T-helper 2 cell treated with Interferon-gamma antibody and Interleukin-4, amounts not matched to agents 100 ng/mL and 5 ng/mL, for 36 hours (primary cell): Measurements from ENCODE around the gene TNFAIP8L1. TPM values are rescaled to one million over a fixed set of nuclear protein-coding genes. Genes with fewer than 3 reads are reported as not detected.

Experiments
- intact Hi-C: fragments of 100-400 bp; cut with micrococcal nuclease; formaldehyde crosslinking; loops from one replicate; pipeline ENCODE4 v1.15.1; 2023
- total RNA-seq: library from RNA; stranded (reverse); gene quantifications from 2 replicates; pipeline ENCODE4 v1.2.3, GENCODE V29; 2022

TNFAIP8L1 gene
- total RNA-seq, 1 donor from 2014 or later, result 16.5 TPM

DNA sequence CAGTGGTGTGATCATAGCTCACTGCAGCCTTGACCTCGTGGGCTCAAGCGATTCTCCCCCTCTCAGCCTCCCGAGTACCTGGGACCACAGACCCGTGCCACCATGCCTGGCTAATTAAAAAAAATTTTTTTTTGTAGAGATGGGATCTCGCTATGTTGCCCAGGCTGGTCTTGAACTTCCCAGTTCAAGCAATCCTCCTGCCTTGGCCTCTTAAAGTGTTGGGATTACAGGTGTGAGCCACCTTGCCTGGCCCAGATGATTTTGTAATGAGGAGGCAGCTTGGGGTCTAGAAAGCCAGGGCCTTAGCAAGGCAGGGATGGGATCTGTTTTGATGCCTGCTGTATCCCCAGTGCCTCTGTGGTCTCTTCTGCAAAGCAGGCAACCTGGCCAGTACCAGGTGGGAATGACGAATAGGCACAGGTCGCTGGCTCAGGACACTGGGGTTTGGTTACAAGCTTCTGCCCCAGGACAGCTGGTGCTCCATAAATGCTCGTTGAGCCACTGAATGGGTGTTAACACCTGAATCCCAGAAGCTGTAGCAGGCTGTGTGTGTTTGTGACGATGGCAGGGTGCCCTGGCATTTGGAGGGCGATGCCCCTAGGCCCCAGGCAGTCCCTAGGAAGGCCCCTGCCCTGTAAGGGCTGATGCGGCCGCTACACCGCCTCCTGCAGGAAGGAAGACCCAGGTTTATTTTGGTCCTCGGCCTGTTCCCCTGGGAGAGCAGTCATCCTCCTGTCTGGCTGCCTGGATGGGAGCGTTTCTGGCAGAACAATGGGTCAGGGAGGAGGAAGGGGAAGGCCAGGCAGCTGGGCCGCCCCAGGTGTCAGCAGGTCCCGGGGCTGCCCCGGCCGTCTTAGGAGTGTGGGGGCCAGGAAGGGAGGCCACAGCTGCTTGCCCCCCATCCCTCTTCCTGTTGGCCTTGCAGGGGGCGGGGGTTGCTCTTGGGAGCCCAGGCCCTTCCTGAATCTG lies 8.6 kb downstream of the TNFAIP8L1 start:
- intact Hi-C loops, result no loop called here

DNA sequence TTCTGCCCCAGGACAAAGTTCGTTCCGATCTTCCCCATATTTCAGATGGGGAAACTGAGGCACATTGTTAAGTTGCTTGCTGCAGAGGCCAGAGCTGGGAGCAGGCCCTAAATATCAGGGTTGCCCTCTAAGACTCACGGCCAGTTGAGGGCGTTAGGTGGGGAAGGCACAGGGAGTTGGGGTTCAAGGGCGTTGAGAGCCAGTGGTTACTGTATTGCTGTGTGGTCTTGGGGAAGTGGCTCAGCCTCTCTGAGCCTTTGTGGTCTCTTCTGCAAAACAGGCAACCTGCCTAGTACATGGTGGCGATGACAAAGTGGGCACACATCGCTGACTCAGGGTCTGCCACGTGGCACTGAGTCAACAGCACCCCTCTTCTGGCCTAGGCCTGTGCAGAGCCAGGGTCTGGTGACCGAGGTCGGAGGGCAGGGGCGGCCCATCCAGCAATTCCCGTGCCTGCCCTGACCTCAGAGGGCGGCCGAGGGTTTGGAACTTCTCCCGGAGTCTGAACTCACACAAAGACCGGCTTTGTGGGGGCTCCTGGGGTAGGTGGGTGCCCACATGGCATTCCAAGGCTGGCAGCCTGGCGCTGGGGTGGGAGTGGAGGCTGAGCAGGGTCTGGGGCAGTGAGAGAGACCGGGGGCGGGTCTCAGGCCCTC lies 10.2 kb downstream of the TNFAIP8L1 start:
- intact Hi-C loops, result no loop called here

DNA sequence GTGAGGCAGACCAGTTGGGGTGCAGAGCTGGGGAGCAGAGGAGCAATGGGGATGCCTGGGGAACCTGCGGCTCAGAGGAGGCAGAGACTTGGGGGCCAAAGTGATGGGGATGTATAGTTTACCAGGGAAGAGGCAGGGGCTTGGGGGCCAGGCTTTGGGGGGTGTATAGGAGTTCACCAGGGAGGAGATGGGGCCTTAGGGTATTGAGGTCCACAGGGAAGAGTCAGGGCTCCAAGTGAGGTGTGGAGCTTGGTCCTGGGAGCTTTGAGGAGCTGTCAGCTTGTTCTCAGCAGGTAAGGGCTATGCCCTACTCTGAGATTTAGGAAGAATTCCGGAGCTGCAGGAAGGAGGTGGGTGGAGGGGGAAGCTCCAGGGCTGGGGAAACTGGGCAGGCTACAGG lies 10.8 kb downstream of the TNFAIP8L1 start:
- intact Hi-C loops, result no loop called here

DNA sequence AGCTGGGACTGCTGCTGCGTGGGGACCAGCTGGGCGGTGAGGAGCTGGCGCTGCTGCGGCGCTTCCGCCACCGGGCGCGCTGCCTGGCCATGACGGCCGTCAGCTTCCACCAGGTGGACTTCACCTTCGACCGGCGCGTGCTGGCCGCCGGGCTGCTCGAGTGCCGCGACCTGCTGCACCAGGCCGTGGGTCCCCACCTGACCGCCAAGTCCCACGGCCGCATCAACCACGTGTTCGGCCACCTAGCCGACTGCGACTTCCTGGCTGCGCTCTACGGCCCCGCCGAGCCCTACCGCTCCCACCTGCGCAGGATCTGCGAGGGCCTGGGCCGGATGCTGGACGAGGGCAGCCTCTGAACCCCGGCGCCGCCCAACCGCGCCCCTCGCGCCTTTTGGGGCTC lies 12.8 kb downstream of the TNFAIP8L1 start:
- intact Hi-C loops, result no loop called here

DNA sequence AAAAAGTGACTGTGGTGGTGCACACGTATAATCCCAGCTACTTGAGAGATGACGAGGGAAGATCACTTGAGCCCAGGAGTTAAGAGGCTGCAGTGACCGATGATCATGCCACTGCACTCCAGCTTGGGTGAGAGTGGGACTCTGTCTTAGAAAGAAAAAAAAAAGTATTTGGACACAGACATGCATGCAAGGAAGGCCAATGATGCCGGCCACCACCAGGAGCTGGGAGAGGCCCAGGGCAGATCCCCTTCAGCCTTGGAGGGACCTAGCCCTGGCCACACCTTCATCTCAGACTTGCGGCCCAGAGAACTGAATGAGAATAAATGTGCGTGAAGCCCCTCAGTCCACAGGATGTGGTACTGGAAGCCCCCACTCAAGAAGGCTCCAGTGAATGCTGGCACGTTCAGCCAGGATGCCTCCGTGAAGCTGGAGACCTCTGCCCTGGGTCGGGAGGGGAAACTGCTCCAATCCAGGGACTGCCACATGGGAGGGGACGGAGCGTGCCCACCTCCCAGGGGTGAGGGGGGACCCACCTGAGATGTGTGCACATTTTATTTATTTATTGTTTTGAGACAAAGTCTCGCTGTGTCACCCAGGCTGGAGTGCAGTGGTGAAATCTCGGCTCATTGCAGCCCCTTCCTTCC lies 14.6 kb downstream of the TNFAIP8L1 start:
- intact Hi-C loops, result no loop called here

DNA sequence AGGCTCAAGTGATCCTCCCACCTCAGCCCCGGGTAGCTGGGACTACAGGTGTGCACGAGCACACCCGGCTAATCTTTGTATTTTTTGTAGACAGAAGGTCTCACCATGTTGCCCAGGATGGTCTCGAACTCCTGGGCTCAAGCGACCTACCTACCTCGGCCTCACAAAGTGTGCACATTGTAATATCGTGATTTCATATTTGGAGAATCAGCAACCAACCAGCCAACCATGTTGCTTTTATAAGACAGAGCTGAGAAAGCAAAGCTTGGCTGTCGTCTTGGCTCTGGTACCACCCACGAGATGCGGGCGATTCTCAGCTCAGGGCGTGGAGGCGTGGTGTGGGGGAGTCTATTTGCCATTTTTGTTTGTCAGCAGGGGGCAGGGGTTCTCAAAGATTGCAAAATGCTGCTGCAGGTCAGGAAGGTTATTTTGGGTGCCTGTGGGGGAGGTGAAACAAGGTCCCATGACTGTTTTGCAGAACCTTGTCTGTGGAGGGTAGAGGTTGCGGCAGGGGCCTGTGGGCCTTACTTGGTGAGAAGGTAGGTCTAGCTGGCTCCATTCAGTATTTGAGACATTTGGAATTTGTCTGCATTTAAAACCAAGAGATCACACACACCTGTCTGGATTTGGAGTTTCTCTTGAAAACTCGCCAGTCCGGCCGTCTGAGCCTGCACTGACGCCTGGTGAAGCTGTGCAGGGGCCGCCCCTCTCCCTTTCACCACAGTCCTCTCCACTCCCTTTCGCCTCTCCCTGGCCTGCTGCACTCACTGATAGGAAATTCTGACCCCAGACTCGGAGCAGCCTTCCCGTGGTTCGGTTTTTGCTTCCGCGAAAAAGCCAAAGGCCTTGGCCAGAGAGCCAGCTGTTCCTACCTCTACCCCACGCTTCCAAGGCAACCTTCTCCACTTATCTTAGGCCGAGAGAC lies 15.4 kb downstream of the TNFAIP8L1 start:
- intact Hi-C loops, result no loop called here

DNA sequence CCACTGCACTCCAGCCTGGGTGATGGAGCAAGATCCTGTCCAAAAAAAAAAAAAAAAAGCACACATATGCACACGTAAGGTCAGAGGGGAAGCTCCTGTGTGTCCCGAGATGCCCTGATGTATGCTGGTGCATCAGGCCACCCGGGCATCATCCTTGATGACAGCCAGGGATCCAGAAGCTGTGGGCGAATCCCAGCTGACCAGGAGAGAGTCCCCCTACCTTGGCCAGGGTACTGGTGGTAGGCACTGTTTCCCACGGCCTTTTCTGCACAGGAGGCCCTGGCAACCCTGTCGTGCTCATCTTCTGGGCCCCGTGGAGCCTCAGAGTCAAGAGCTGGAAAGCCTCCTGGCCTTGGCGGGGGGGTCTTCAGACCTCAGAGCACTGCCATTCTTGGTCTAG lies 16.8 kb downstream of the TNFAIP8L1 start:
- intact Hi-C loops, result no loop called here

DNA sequence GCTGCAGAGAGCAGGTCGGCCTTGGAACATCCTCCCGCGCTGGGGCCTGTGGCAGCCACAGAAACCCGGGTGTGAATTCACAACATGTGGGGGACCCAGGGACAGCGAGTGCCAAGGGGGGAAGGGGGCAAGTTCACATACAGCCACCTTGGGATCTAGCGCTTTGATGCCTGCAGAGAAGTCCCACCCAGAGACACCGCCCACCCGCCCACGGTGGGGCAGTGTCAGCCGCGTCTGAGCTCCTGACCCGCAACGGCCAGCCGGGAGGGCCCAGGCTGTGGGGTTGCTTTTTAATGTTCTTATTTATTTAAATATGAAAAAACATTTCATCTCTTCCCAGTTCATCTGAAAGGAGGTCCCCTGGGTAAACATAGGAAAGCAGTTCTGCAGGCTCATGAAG lies 17.9 kb downstream of the TNFAIP8L1 start:
- intact Hi-C loops, result no loop called here

DNA sequence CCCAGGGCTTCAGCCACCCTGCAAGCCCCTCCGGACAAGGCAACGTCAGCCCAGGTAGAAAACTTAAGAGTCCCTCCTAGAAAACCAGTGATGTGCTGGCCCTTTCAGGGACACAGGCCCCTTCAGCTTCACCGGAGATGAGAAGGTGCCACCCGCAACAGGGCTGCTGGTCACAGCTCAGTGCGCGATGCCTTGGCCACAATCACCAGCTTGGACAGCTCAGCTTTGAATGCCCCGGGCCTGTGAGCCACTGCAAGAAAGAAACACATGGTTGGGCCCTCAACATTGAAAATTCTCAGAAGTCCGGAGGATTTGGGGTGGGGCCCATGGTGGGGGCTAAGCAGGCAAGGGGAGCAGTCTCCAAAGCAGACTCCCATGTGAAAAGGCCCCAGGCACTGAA lies 18.5 kb downstream of the TNFAIP8L1 start:
- intact Hi-C loops, result no loop called here

DNA sequence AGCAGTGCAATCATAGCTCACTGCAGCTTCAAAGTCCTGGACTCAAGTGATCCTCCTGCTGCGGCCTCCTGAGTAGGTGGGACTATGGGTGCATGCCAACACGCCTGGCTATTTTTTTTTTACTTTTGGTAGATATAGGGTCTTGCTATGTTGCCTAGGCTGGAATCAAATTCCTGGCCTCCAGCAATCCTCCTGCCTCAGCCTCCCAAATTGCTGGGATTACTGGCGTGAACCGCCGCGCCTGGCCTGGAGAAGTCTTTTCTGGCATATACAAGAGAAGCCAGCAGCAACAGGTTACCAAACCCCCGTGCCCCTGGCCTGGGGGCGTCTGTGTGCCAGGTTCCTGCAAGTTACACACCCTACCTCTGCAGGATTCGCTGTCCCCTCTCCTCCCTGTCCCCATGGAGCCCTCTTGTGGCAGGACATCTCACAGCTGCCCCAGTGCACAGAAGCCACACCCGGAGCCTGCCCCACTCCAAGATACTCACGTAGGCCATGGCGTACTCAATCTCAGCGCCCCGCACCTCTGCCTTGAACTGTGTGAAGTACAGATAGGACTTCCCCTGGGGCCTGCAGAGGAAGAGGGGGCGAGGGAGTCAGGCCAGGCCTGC lies 21.0 kb downstream of the TNFAIP8L1 start:
- intact Hi-C loops, result no loop called here

DNA sequence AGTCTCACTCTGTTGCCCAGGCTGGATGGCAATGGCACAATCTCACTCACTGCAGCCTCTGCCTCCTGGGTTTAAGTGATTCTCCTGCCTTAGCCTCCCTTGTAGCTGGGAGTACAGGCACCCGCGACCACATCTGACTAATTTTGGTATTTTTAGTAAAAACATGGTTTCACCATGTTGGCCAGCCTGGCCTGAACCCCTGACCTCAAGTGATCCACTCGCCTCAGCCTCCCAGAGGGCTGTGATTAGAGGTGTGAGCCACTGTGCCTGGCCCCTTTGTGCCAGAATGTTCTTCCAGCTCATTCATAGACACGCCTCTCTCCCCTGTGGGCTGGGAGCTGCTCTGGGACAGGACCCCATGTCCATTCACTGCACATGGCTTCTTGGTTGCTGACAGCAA lies 21.7 kb downstream of the TNFAIP8L1 start:
- intact Hi-C loops, result no loop called here

DNA sequence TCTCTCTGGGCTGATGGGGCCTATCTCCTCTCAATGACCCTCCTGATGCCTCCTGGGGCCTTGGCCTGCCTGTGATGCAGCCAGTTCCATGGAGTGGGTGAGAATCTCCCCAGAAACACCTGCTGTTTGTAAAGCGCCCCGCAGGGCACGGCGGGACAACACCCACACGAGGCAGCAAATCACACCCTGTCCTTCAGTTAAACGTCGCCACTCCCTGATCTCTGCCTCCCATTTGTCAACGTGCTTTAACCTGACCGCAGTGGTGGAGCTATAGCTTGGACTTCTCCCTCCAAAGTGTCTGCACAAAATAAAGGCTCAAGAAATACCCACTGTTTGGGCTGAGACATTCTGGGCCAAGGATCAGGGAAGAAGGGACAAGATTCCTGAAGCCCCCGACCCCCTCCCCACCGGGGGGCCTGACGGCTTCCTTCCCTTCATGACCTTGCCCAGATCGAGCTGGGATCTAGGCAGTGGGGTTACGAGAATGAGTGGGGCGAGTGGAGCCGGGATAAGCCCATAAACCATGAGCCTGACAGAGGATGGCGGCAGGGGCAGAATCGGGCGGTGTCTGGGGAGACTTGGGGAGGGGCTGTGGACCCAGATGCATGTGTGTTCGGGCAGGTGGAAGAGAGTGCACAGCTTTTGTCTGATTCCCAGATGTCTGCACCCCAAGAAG lies 22.8 kb downstream of the TNFAIP8L1 start:
- intact Hi-C loops, result no loop called here

DNA sequence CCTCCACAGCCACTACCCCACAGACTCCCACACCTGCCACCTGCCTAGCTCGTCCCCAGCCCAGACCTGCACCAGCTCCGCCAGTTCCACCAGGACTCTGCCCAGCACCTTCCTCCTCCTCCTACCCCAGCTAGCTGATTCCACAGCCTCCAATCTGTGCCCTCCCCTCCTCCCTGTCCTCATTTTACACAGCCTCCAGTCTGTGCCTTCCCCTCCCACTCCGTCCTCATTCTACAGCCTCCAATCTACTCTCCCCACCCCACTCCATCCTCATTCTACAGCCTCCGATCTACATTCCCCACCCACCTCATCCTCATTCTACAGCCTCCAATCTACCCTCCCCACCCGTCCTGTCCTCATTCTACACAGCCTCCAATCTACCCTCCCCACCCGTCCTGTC lies 23.5 kb downstream of the TNFAIP8L1 start:
- intact Hi-C loops, result no loop called here

DNA sequence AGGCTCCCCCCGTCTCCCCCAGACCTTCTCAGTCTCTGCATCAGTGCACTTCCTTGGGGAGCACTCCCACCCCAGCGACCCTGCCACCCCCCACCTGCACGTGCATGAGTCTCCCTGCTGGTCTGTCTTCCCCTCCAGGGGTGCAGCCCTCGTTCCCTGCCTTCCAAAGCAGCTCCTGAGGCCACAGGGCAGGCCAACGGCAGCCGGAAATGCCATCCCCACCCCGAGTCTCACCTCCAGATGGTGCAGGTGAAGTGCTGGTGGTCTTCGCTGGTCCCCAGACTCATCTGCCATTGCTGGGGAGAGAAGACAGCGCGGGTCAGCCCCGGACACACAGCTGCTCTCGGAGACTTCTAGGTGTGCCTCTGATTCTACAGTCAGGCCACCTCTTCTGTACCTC lies 25.3 kb downstream of the TNFAIP8L1 start:
- intact Hi-C loops, result no loop called here

DNA sequence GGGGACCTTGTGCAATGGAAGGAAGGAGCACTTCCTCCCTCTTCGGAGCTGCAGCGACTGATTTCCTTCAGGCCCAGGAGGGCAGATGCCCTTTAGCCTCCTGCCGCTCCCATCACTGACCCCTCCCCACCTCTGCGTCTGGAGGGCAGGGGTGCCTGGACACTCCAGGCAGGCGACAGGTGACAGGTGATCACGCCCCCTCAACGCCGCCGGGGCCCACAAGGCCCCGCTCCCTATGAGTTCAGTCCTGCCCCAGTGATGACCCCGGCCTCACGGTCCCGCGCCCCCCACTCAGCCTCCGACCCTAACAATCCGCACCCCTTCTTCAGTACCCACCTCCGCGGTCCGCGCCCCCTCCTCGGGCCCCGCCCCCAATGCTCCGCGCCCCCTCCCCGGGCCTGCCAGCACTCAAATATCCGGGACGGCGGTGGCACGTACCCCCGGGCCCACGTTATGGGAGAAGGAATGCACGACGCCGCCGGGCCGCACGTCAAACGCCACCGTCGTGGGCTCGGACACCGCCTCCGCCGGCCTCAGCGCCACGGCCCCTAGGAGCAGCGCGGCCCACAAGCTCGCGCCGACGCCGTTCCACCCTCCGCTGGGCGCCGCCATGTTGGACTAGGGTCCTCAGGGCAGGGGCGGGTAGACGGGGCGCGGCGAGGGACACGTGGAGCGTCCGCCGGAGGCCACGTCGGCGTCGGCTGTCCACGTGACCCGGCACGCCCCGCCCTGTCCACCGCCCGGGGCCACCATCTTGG lies 30.6 kb downstream of the TNFAIP8L1 start, which contains the start of gene MYDGF:
Gene MYDGF, minus strand, starts transcription at position 620 of the 758 bp plus-strand sequence. Its CDS starts 8 bp downstream, at position 612.
- intact Hi-C loops, result loop anchor here (1.0 kb wide), 3 partner anchors 31 to 121 kb away; partner anchors contain the start of genes DPP9, FEM1A and TNFAIP8L1

DNA sequence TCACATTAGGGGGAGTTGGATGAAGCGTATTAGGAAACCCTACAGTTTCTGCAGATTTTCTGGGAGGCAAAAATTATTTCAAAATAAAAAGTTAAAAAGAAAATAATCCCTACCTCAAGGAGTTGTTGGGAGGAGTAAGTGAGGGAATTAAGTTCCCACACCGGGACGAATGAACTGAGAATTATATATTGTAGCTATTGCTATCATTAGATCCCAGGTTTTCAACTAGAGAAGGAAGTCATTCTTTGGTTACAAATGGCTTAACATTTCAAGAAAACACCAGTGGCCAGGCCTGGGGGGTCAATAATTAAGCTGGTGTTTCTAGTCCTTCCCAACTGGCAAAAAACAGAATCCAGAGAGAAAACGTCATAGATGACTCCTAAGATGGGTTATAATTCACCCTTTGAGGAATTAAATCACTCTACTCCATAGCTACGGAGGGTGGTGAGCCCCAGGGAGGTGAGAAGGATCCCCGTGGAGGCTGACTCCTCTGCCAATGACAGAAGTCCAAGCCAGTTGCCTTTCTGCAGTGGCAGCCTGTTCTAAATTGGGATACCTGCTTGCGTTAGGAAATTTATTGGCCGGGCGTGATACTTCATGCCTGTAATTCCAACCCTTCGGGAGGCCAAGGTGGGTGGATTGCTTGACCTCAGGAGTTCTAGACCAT lies 32.0 kb downstream of the TNFAIP8L1 start:
- intact Hi-C loops, result no loop called here

DNA sequence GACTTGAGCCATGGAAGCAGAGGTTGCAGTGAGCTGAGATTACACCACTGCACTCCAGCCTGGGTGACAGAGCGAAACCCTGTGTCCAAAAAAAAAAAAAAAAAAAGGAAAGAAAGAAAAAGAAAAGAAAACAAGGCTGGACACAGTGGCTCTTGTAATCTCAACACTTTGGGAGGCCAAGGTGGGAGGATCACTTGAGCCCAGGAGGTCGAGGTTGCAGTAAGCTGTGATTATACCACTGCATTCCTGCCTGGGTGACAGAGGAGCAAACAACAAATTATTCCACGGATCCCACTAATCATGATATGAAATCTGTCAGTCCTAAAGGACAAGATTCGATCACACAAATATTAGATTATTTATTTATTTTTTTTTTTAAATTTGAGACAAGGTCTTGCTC lies 33.9 kb downstream of the TNFAIP8L1 start:
- intact Hi-C loops, result no loop called here

DNA sequence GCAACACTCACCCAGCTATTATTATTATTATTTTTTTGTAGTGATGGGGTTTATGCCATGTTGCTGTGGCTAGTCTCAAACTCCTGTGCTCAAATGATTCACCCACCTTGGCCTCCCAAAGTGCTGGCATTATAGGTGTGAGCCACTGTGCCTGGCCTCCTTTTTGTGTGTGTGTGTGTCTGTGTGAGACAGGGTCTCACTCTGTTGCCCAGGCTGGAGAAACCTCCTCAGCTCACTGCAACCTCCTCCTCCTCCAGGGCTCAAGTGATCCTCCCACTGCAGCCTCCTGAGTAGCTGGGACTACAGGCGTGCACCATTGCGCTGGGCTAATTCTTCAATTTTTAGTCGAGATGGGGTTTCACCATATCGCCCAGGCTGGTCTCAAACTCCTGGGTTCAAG lies 34.4 kb downstream of the TNFAIP8L1 start:
- intact Hi-C loops, result no loop called here

DNA sequence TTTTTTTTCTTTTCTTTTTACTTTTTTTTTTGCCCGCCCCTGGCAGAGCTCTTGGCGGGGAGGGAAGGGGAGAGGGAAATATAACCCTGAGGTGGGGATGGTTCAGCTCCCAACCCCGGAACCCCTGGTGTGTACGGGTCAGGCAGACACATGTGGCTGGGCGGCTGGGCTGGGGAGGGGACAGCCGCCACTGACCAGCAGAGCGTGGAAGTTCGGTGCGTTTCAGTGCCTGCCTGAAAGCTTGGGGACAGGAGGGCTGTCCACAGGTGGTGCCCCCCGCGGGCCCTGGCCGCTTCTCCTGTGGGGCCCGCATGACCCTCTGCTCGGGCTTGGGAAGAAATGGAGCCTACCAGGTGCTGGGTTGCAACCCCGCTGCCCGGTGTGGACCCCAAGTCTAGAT lies 36.0 kb downstream of the TNFAIP8L1 start:
- intact Hi-C loops, result no loop called here
